CD4-positive, CD25-positive, alpha-beta regulatory T cell (primary cell): Measurements from ENCODE around the gene OR5K1. TPM values are rescaled to one million over a fixed set of nuclear protein-coding genes. Genes with fewer than 3 reads are reported as not detected.

Experiments used
- ATAC-seq, 2 donors: fragments of 150-1000 bp; cut with Tn5 transposase; one replicate each; pipeline ENCODE4 v1.10.0; 2021; ENCODE audit warnings: low read depth in 2 of 2, moderate number of reproducible peaks in 2 of 2, moderate library complexity in 1 of 2
- DNase-seq, 3 donors: peaks; one replicate each; pipeline versions ENCODE4 v3.0.0 to v3.0.0-alpha.2; 2012 to 2022; ENCODE audit warnings: mixed read lengths in 1 of 3
- H3K27ac ChIP-seq: one replicate; pipeline ENCODE4 v1.7.0; 2013; ENCODE audit warnings: mild to moderate bottlenecking, low read length; ENCODE audit not compliant: insufficient read depth, poor library complexity, severe bottlenecking
- H3K27me3 ChIP-seq: one replicate; pipeline ENCODE4 v1.7.0; 2013; ENCODE audit warnings: low read length; ENCODE audit not compliant: control insufficient read depth, insufficient read depth
- H3K36me3 ChIP-seq: one replicate; pipeline ENCODE4 v1.7.0; 2013; ENCODE audit warnings: mild to moderate bottlenecking, low read length, moderate library complexity; ENCODE audit not compliant: control insufficient read depth, insufficient read depth
- H3K4me1 ChIP-seq: 2 replicates; pipeline ENCODE4 v1.7.0; 2013; ENCODE audit warnings: mild to moderate bottlenecking, low read length; ENCODE audit not compliant: insufficient read depth, control insufficient read depth, poor library complexity, severe bottlenecking
- H3K4me3 ChIP-seq: one replicate; pipeline ENCODE4 v1.7.0; 2013; ENCODE audit warnings: low read depth, mild to moderate bottlenecking, low read length, moderate library complexity
- H3K9me3 ChIP-seq, 2 experiments: 1 replicate in 1 of 2; 2 replicates in 1 of 2; pipeline ENCODE4 v1.7.0; 2013; ENCODE audit warnings: low read length in 2 of 2, mild to moderate bottlenecking in 1 of 2, moderate library complexity in 1 of 2; ENCODE audit not compliant: control insufficient read depth in 2 of 2
- H3K27ac Mint-ChIP-seq, 3 donors: one replicate each; pipeline ENCODE4 v1.8.0; 2020 to 2022; ENCODE audit warnings: mild to moderate bottlenecking in 3 of 3, mixed read lengths in 3 of 3, moderate library complexity in 2 of 3
- H3K27me3 Mint-ChIP-seq: one replicate; pipeline ENCODE4 v1.8.0; 2022; ENCODE audit warnings: mild to moderate bottlenecking, mixed read lengths
- H3K36me3 Mint-ChIP-seq: one replicate; pipeline ENCODE4 v1.8.0; 2020; ENCODE audit warnings: mixed read lengths
- H3K4me1 Mint-ChIP-seq, 4 donors: one replicate each; pipeline ENCODE4 v1.8.0; 2020 to 2022; ENCODE audit warnings: mixed read lengths in 4 of 4, mild to moderate bottlenecking in 1 of 4
- H3K4me3 Mint-ChIP-seq, 4 donors: one replicate each; pipeline ENCODE4 v1.8.0; 2020 to 2022; ENCODE audit warnings: mild to moderate bottlenecking in 4 of 4, mixed read lengths in 4 of 4, moderate library complexity in 3 of 4
- H3K9me3 Mint-ChIP-seq, 7 donors: one replicate each; pipeline ENCODE4 v1.8.0; 2020 to 2022; ENCODE audit warnings: mixed read lengths in 7 of 7, mild to moderate bottlenecking in 3 of 7, moderate library complexity in 2 of 7
- polyA plus RNA-seq, 4 donors: library from polyadenylated mRNA; unstranded; fragments of 300-500 nt; fragmentation: Illumina TruSeq; gene quantifications; one replicate each; pipeline ENCODE4 v1.2.3, GENCODE V29; 2021
- total RNA-seq: library from RNA; stranded (reverse); gene quantifications from one replicate; pipeline ENCODE4 v1.2.3, GENCODE V29; 2022

Gene OR5K1
- total RNA-seq (not detected), polyA plus RNA-seq (not detected)

- Histone ChIP-seq H3K4me3 (no peak within 1 kb of the TSS), H3K27ac (no peak within 1 kb of the TSS), H3K4me1 (no peaks in the 10 kb centered on the region), H3K27me3 (peaks cover 2% of the 10 kb centered on the region), H3K36me3 (no peaks in the 10 kb centered on the region), H3K9me3 (no peaks in the 10 kb centered on the region)
- Mint-ChIP-seq H3K9me3 (peaks cover 0 to 6% (median 4%) of the 10 kb centered on the region in 7 donors), H3K27ac (no peak within 1 kb of the TSS), H3K36me3 (peaks cover 3% of the 10 kb centered on the region), H3K4me3 (peak within 1 kb of the TSS in 1 of 4 donors; percentile 63), H3K4me1 (no peaks in the 10 kb centered on the region), H3K27me3 (peaks cover 8% of the 10 kb centered on the region)
- ATAC-seq = no peak
- no peak for DNase-seq
These were observed at the start of gene OR5K1 for GRCh38 chr3:98462901-98463300. TSS of gene OR5K1 (plus strand) at chr3:98463201. CDS start at chr3:98469577, 6,376 bp downstream.

- Mint-ChIP-seq H3K4me3 (no peak overlapping the region), H3K27me3 (peaks cover 4% of the 10 kb centered on the region), H3K4me1 (no peaks in the 10 kb centered on the region), H3K9me3 (peaks cover 10 to 32% (median 18%) of the 10 kb centered on the region in 7 donors), H3K27ac (no peak overlapping the region), H3K36me3 (peaks cover 6% of the 10 kb centered on the region)
- no peak overlapping the region for H3K27ac ChIP-seq
- H3K4me1 ChIP-seq = no peaks in the 10 kb centered on the region
- ATAC-seq (no peak), DNase-seq (no peak)
- no peak overlapping the region for H3K4me3 ChIP-seq
- H3K9me3 ChIP-seq = peaks cover 23% of the 10 kb centered on the region in 2 experiments
- H3K36me3 ChIP-seq = no peaks in the 10 kb centered on the region
- H3K27me3 ChIP-seq = peaks cover 2% of the 10 kb centered on the region
These were observed 30.4 kb upstream of the OR5K1 start for GRCh38 chr3:98432575-98432974.

- DNase-seq (no peak), ATAC-seq (no peak)
- no peak overlapping the region for H3K27ac ChIP-seq
- no peaks in the 10 kb centered on the region for H3K36me3 ChIP-seq
- peaks cover 16 to 23% of the 10 kb centered on the region in 2 experiments for H3K9me3 ChIP-seq
- Mint-ChIP-seq H3K36me3 (peaks cover 6% of the 10 kb centered on the region), H3K4me3 (no peak overlapping the region), H3K27ac (no peak overlapping the region), H3K9me3 (peaks cover 8 to 26% (median 13%) of the 10 kb centered on the region in 7 donors), H3K4me1 (no peaks in the 10 kb centered on the region), H3K27me3 (peaks cover 4% of the 10 kb centered on the region)
- no peaks in the 10 kb centered on the region for H3K4me1 ChIP-seq
- peaks cover 2% of the 10 kb centered on the region for H3K27me3 ChIP-seq
- no peak overlapping the region for H3K4me3 ChIP-seq
These were observed 29.2 kb upstream of the OR5K1 start for GRCh38 chr3:98433764-98434163.

- no peak overlapping the region for H3K4me3 ChIP-seq
- Mint-ChIP-seq H3K4me1 (no peaks in the 10 kb centered on the region), H3K36me3 (peaks cover under 1% of the 10 kb centered on the region), H3K9me3 (peaks cover 4 to 21% (median 12%) of the 10 kb centered on the region in 7 donors), H3K4me3 (no peak overlapping the region), H3K27me3 (peaks cover 4% of the 10 kb centered on the region), H3K27ac (no peak overlapping the region)
- H3K4me1 ChIP-seq = no peaks in the 10 kb centered on the region
- no peaks in the 10 kb centered on the region for H3K36me3 ChIP-seq
- H3K27me3 ChIP-seq = peaks cover 2% of the 10 kb centered on the region
- ATAC-seq (no peak), DNase-seq (no peak)
- H3K27ac ChIP-seq = no peak overlapping the region
- peaks cover 9 to 17% of the 10 kb centered on the region in 2 experiments for H3K9me3 ChIP-seq
These were observed 28.6 kb upstream of the OR5K1 start for GRCh38 chr3:98434412-98434811.

GRCh38 chr3:98440283-98440682 lies 22.7 kb upstream of the OR5K1 start:
- no peak overlapping the region for H3K27ac ChIP-seq
- no peaks in the 10 kb centered on the region for H3K9me3 Mint-ChIP-seq
- H3K27me3 Mint-ChIP-seq = peaks cover 24% of the 10 kb centered on the region
- no peaks in the 10 kb centered on the region for H3K9me3 ChIP-seq
- no peaks in the 10 kb centered on the region for H3K4me1 Mint-ChIP-seq
- no peak overlapping the region for H3K4me3 Mint-ChIP-seq
- no peaks in the 10 kb centered on the region for H3K4me1 ChIP-seq
- H3K4me3 ChIP-seq = no peak overlapping the region
- H3K36me3 ChIP-seq = no peaks in the 10 kb centered on the region
- H3K36me3 Mint-ChIP-seq = no peaks in the 10 kb centered on the region
- H3K27ac Mint-ChIP-seq = no peak overlapping the region
- DNase-seq (no peak), ATAC-seq (no peak)
- H3K27me3 ChIP-seq = peaks cover 4% of the 10 kb centered on the region

GRCh38 chr3:98445949-98446406 lies 17.0 kb upstream of the OR5K1 start:
- DNase-seq (no peak), ATAC-seq (no peak)
- peaks cover 5% of the 10 kb centered on the region for H3K27me3 ChIP-seq
- peaks cover 21% of the 10 kb centered on the region for H3K27me3 Mint-ChIP-seq
- H3K4me1 ChIP-seq = no peaks in the 10 kb centered on the region
- no peak overlapping the region for H3K27ac ChIP-seq
- peaks cover 0 to 2% (median 0%) of the 10 kb centered on the region in 7 donors for H3K9me3 Mint-ChIP-seq
- H3K27ac Mint-ChIP-seq = peak overlapping the region in 1 of 3 donors; percentile 82
- H3K4me1 Mint-ChIP-seq = peaks cover 0 to 4% (median 2%) of the 10 kb centered on the region in 4 donors
- H3K9me3 ChIP-seq = no peaks in the 10 kb centered on the region
- H3K4me3 Mint-ChIP-seq = no peak overlapping the region
- H3K36me3 Mint-ChIP-seq = no peaks in the 10 kb centered on the region
- H3K36me3 ChIP-seq = no peaks in the 10 kb centered on the region
- H3K4me3 ChIP-seq = no peak overlapping the region

GRCh38 chr3:98449606-98450193 lies 13.3 kb upstream of the OR5K1 start:
- H3K27ac Mint-ChIP-seq = no peak overlapping the region
- no peak for ATAC-seq
- H3K36me3 ChIP-seq = no peaks in the 10 kb centered on the region

GRCh38 chr3:98450372-98450771 lies 12.6 kb upstream of the OR5K1 start:
- DNase-seq (no peak), ATAC-seq (no peak)
- Histone ChIP-seq H3K4me1 (no peaks in the 10 kb centered on the region), H3K9me3 (no peaks in the 10 kb centered on the region), H3K4me3 (no peak overlapping the region), H3K36me3 (no peaks in the 10 kb centered on the region), H3K27ac (no peak overlapping the region), H3K27me3 (peaks cover 5% of the 10 kb centered on the region)
- Mint-ChIP-seq H3K9me3 (peaks cover 0 to 2% (median 0%) of the 10 kb centered on the region in 7 donors), H3K27ac (no peak overlapping the region), H3K36me3 (no peaks in the 10 kb centered on the region), H3K4me1 (peaks cover 1 to 4% (median 3%) of the 10 kb centered on the region in 4 donors), H3K27me3 (peaks cover 21% of the 10 kb centered on the region), H3K4me3 (no peak overlapping the region)

More at GRCh38 chr3:98449606-98450193, 13.3 kb upstream of the OR5K1 start:
- no peaks in the 10 kb centered on the region for H3K4me1 ChIP-seq
- H3K4me1 Mint-ChIP-seq = peaks cover 1 to 4% (median 2%) of the 10 kb centered on the region in 4 donors
- no peak overlapping the region for H3K4me3 ChIP-seq
- H3K4me3 Mint-ChIP-seq = no peak overlapping the region
- peaks cover 18% of the 10 kb centered on the region for H3K27me3 Mint-ChIP-seq
- no peaks in the 10 kb centered on the region for H3K36me3 Mint-ChIP-seq
- H3K9me3 ChIP-seq = no peaks in the 10 kb centered on the region
- H3K27ac ChIP-seq = no peak overlapping the region
- H3K9me3 Mint-ChIP-seq = peaks cover 0 to 2% (median 0%) of the 10 kb centered on the region in 7 donors
- H3K27me3 ChIP-seq = peaks cover 5% of the 10 kb centered on the region
- peak in 1 of 3 donors; percentile 9 for DNase-seq
